ENCODE data around the gene PRDM16.

DNA sequence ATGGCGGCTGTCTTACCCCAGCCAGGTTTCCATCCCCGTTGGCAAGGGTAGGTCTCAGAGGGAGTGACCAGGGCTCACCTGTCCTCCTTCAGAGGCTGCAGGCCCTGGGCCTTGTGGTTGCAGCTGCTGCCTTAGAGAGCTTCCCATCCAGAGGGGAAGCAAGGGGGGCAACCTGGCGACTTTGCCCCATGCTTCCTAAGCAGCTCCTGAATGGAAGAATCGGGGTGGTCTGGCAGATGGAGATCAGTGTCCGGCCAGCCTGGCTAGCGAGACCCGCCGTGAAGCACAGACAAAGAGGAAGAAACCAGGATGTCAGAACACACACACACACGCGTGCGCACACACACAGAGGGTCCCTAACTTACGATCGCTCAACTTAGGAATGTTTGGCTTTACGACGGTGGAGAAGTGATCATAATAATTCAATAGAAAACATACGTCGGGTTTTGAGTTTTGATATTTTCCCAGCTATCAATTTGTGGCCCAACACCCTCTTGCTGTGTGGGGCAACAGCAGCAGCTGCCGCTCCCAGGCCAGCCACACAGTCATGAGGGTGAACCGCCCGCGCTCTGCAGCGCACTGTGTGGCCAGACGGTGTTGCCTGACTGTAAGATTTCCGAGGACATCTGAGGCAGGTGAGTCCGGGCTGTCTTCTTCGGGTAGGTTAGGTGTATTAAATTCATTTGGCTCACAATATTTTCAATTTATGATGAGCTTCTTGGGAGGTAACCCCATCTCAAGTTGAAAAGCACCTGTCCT, 272.4 kb downstream of the PRDM16 start:
- TF ChIP-seq, protein P1, sequence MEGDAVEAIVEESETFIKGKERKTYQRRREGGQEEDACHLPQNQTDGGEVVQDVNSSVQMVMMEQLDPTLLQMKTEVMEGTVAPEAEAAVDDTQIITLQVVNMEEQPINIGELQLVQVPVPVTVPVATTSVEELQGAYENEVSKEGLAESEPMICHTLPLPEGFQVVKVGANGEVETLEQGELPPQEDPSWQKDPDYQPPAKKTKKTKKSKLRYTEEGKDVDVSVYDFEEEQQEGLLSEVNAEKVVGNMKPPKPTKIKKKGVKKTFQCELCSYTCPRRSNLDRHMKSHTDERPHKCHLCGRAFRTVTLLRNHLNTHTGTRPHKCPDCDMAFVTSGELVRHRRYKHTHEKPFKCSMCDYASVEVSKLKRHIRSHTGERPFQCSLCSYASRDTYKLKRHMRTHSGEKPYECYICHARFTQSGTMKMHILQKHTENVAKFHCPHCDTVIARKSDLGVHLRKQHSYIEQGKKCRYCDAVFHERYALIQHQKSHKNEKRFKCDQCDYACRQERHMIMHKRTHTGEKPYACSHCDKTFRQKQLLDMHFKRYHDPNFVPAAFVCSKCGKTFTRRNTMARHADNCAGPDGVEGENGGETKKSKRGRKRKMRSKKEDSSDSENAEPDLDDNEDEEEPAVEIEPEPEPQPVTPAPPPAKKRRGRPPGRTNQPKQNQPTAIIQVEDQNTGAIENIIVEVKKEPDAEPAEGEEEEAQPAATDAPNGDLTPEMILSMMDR (IDR thresholded peaks at IDR 0.05; ENCODE audit: low read length), result no peak
- TF ChIP-seq EZH2 (optimal IDR thresholded peaks at IDR 0.05; ENCODE audit: low read depth, low read length), result no peak
- TF ChIP-seq EZH2phosphoT487 (IDR thresholded peaks at IDR 0.05; ENCODE audit: low read length), result no peak
